ENCODE measurements around the gene FAM53A.

FAM53A gene

GRCh38 chr4:1592068-1592708 lies 91.9 kb downstream of the FAM53A start:
- Histone ChIP-seq H3K4me1 (ENCODE audit: control insufficient read depth in 1 of 2, insufficient read depth in 1 of 2, low read depth in 1 of 2, low read length in 1 of 2) (no peaks in the 10 kb centered on the region), H3K27me3 (peaks cover 22% of the 10 kb centered on the region), H3K4me3 (ENCODE audit: low read depth in 1 of 2, low read length in 1 of 2) (no peak overlapping the region), H3K9me3 (peaks cover 4% of the 10 kb centered on the region), H3K27ac (no peak overlapping the region), H3K36me3 (no peaks in the 10 kb centered on the region)
- TF ChIP-seq CTCF (IDR thresholded peaks at IDR 0.05) = no peak

GRCh38 chr4:1591107-1591506 lies 93.0 kb downstream of the FAM53A start:
- H3K9me3 ChIP-seq = peaks cover 4% of the 10 kb centered on the region
- H3K4me1 ChIP-seq (ENCODE audit: control insufficient read depth in 1 of 2, insufficient read depth in 1 of 2, low read depth in 1 of 2, low read length in 1 of 2) = no peaks in the 10 kb centered on the region
- no peak overlapping the region for H3K27ac ChIP-seq
- H3K36me3 ChIP-seq = no peaks in the 10 kb centered on the region
- H3K4me3 ChIP-seq (ENCODE audit: low read depth in 1 of 2, low read length in 1 of 2) = no peak overlapping the region
- no peak for TF ChIP-seq CTCF (IDR thresholded peaks at IDR 0.05)
- peaks cover 22% of the 10 kb centered on the region for H3K27me3 ChIP-seq

DNA sequence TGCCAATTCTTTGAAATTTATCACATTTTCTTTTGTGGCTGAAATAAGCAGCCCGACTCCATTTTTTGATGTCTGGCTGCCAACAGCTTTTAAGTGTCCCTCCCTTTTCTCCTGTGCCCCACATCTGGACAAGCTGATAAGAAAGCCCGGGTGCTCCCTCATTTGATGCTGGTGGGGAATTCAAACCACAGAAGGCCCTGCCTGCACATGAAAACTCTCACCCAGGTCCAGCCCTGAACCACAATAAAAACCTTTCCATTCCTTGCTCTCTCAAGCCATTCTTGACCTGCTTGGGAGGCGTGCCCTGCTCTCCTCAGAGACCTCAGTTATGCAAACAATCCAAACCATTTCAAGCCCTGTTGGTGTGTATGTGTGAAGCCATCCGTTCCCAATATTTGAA lies 93.9 kb downstream of the FAM53A start:
- peaks cover 22% of the 10 kb centered on the region for H3K27me3 ChIP-seq
- H3K4me1 ChIP-seq (ENCODE audit: control insufficient read depth in 1 of 2, insufficient read depth in 1 of 2, low read depth in 1 of 2, low read length in 1 of 2) = no peaks in the 10 kb centered on the region
- no peak for TF ChIP-seq CTCF (IDR thresholded peaks at IDR 0.05)
- H3K9me3 ChIP-seq = peaks cover 4% of the 10 kb centered on the region
- no peak overlapping the region for H3K4me3 ChIP-seq (ENCODE audit: low read depth in 1 of 2, low read length in 1 of 2)
- no peak overlapping the region for H3K27ac ChIP-seq
- no peaks in the 10 kb centered on the region for H3K36me3 ChIP-seq
